PC-9 (cell line): ENCODE results near the gene SLC18A3. TPM values are rescaled to one million over a fixed set of nuclear protein-coding genes. Genes with fewer than 3 reads are reported as not detected.

Experiments used
- BruUV-seq: library from RNA; stranded (reverse); fragments of 400-500 nt; replicated peaks from 2 replicates; lab custom pipeline; 2021; lab: Mats Ljungman, UMichigan
- CTCF ChIA-PET: fragments of 300-600 bp; sonication (Branson Sonifier 250); formaldehyde crosslinking; loops from one replicate; lab custom pipeline; 2022; ENCODE audit warnings: antibody characterized with exemption; lab: Charles Lee
- POLR2A ChIA-PET: fragments of 300-600 bp; sonication (Branson Sonifier 250); formaldehyde crosslinking; loops from one replicate; lab custom pipeline; 2022; ENCODE audit warnings: antibody characterized with exemption; ENCODE audit not compliant: unreplicated experiment; lab: Charles Lee
- DNase-seq, 2 experiments: peaks; one replicate each; pipeline versions ENCODE4 v3.0.0 to v3.0.0-alpha.2; 2015 to 2022; ENCODE audit warnings: mixed read lengths in 1 of 2
- H2AFZ ChIP-seq: fragments of 200-600 bp; sonication (generic); 2 replicates; pipeline ENCODE4 v1.8.1; 2017; ENCODE audit warnings: antibody characterized with exemption
- H3F3A ChIP-seq: fragments of 200-600 bp; sonication (generic); 2 replicates; pipeline ENCODE4 v1.8.1; 2017; ENCODE audit warnings: antibody characterized with exemption, mild to moderate bottlenecking, low read depth; ENCODE audit not compliant: insufficient read depth
- H3K27ac ChIP-seq: fragments of 200-600 bp; sonication (generic); 2 replicates; pipeline ENCODE4 v1.6.1; 2016; ENCODE audit warnings: mixed run types
- H3K27me3 ChIP-seq: fragments of 200-600 bp; sonication (generic); 2 replicates; pipeline ENCODE4 v1.6.1; 2016; ENCODE audit warnings: low read depth, mixed run types; ENCODE audit not compliant: insufficient read depth
- H3K36me3 ChIP-seq: fragments of 200-600 bp; sonication (generic); 2 replicates; pipeline ENCODE4 v1.6.1; 2016; ENCODE audit warnings: low read depth, mixed run types
- H3K4me1 ChIP-seq: fragments of 200-600 bp; sonication (generic); replicated peaks from 2 replicates; pipeline ENCODE4 v1.6.1; 2016; ENCODE audit warnings: mixed run types; ENCODE audit not compliant: insufficient read depth
- H3K4me2 ChIP-seq: fragments of 200-600 bp; sonication (generic); 2 replicates; pipeline ENCODE4 v1.6.1; 2017; ENCODE audit warnings: mixed run types
- H3K4me3 ChIP-seq: fragments of 200-600 bp; sonication (generic); 2 replicates; pipeline ENCODE4 v1.6.1; 2016; ENCODE audit warnings: mixed run types
- H3K79me2 ChIP-seq: fragments of 200-600 bp; sonication (generic); 2 replicates; pipeline ENCODE4 v1.6.1; 2017; ENCODE audit warnings: low read depth, mixed run types
- H3K9me2 ChIP-seq: fragments of 200-600 bp; sonication (generic); 2 replicates; pipeline ENCODE4 v1.8.1; 2017; ENCODE audit warnings: mild to moderate bottlenecking; ENCODE audit not compliant: insufficient read depth
- H3K9me3 ChIP-seq: fragments of 200-600 bp; sonication (generic); 2 replicates; pipeline ENCODE4 v1.8.1; 2016; ENCODE audit warnings: low read depth; ENCODE audit not compliant: insufficient read depth
- H4K20me1 ChIP-seq: fragments of 200-600 bp; sonication (generic); 2 replicates; pipeline ENCODE4 v1.8.1; 2017; ENCODE audit not compliant: insufficient read depth
- EZH2 ChIP-seq: fragments of 200-600 bp; sonication (generic); IDR thresholded peaks from 2 replicates; pipeline ENCODE4 v1.8.0; 2017; ENCODE audit warnings: antibody characterized with exemption, low read depth
- intact Hi-C: fragments of 100-400 bp; cut with micrococcal nuclease; formaldehyde crosslinking; loops from one replicate; pipeline ENCODE4 v1.10.0; 2022; ENCODE audit not compliant: unreplicated experiment
- total RNA-seq: library from RNA; stranded (reverse); gene quantifications from 2 replicates; pipeline ENCODE4 v1.2.3, GENCODE V29; 2021
- TF ChIP-seq, protein P1 (sequence below): fragments of 200-600 bp; sonication (generic); conservative IDR thresholded peaks from 2 replicates; pipeline ENCODE4 v1.6.1; 2017; ENCODE audit warnings: mixed run types, antibody characterized with exemption, mild to moderate bottlenecking, moderate library complexity

Gene SLC18A3
- total RNA-seq, 1 experiment from 2014 or later = not detected

- ChIA-PET CTCF (no interaction called here), POLR2A (no interaction called here)
- Histone ChIP-seq H3K79me2 (no peaks in the 10 kb centered on the region), H3K9me3 (no peaks in the 10 kb centered on the region), H3K9me2 (no peaks in the 10 kb centered on the region), H2AFZ (no peak overlapping the region), H3K27me3 (peaks cover 14% of the 10 kb centered on the region), H3K27ac (no peak overlapping the region), H3F3A (no peaks in the 10 kb centered on the region), H3K36me3 (no peaks in the 10 kb centered on the region), H3K4me2 (no peak overlapping the region), H3K4me1 (no peaks in the 10 kb centered on the region), H4K20me1 (no peaks in the 10 kb centered on the region), H3K4me3 (no peak overlapping the region)
- intact Hi-C loops = no loop called here
- no TSS peak for BruUV-seq
- DNase-seq = no peak
- TF ChIP-seq, protein P1, sequence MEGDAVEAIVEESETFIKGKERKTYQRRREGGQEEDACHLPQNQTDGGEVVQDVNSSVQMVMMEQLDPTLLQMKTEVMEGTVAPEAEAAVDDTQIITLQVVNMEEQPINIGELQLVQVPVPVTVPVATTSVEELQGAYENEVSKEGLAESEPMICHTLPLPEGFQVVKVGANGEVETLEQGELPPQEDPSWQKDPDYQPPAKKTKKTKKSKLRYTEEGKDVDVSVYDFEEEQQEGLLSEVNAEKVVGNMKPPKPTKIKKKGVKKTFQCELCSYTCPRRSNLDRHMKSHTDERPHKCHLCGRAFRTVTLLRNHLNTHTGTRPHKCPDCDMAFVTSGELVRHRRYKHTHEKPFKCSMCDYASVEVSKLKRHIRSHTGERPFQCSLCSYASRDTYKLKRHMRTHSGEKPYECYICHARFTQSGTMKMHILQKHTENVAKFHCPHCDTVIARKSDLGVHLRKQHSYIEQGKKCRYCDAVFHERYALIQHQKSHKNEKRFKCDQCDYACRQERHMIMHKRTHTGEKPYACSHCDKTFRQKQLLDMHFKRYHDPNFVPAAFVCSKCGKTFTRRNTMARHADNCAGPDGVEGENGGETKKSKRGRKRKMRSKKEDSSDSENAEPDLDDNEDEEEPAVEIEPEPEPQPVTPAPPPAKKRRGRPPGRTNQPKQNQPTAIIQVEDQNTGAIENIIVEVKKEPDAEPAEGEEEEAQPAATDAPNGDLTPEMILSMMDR = no peak
- no peak for TF ChIP-seq EZH2
Observed at GRCh38 chr10:49624629-49625028, 14.5 kb downstream of the SLC18A3 start.

DNA sequence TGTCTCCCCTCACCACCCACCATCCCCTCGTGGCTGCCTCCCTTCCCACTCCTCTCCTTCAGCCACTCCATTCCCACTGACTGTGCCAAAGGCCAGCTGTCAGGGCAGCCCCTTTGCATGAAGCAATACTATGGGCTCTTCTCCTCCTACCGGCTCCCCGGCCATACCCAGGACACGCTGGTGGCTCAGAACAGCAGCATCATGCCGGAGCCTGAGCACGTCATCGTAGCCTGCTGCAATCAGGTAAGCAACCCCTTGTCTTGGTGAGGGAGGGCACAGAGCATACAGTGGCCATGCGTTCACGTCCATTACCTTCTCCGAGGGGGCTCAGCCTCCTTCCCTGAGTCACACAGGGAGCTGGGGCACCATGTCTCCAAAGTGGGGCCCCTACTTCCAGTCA is 15.3 kb downstream of the SLC18A3 start:
- H3K27ac ChIP-seq = no peak overlapping the region
- H3K9me3 ChIP-seq = no peaks in the 10 kb centered on the region
- no peaks in the 10 kb centered on the region for H3K36me3 ChIP-seq
- no peaks in the 10 kb centered on the region for H3K79me2 ChIP-seq
- TF ChIP-seq EZH2 = no peak
- TF ChIP-seq, protein P1 = no peak
- BruUV-seq = no TSS peak
- H3F3A ChIP-seq = no peaks in the 10 kb centered on the region
- H2AFZ ChIP-seq = no peak overlapping the region
- H3K27me3 ChIP-seq = peaks cover 9% of the 10 kb centered on the region; the same call in 1 of the 2 replicates
- H3K4me3 ChIP-seq = no peak overlapping the region
- H3K9me2 ChIP-seq = no peaks in the 10 kb centered on the region
- ChIA-PET CTCF (no interaction called here), POLR2A (no interaction called here)
- no peak overlapping the region for H3K4me2 ChIP-seq
- intact Hi-C loops = no loop called here
- H4K20me1 ChIP-seq = no peaks in the 10 kb centered on the region
- DNase-seq = no peak
- no peaks in the 10 kb centered on the region for H3K4me1 ChIP-seq

GRCh38 chr10:49627038-49627437 is 16.9 kb downstream of the SLC18A3 start:
- no peaks in the 10 kb centered on the region for H3F3A ChIP-seq
- ChIA-PET POLR2A (no interaction called here), CTCF (no interaction called here)
- no peak for TF ChIP-seq EZH2
- TF ChIP-seq, protein P1 = no peak
- no peaks in the 10 kb centered on the region for H3K36me3 ChIP-seq
- DNase-seq = no peak
- no peaks in the 10 kb centered on the region for H3K4me1 ChIP-seq
- H4K20me1 ChIP-seq = no peaks in the 10 kb centered on the region
- H3K4me2 ChIP-seq = no peak overlapping the region
- BruUV-seq = no TSS peak
- intact Hi-C loops = no loop called here
- no peaks in the 10 kb centered on the region for H3K27me3 ChIP-seq
- H3K79me2 ChIP-seq = no peaks in the 10 kb centered on the region
- H2AFZ ChIP-seq = no peak overlapping the region
- H3K9me3 ChIP-seq = no peaks in the 10 kb centered on the region
- no peaks in the 10 kb centered on the region for H3K9me2 ChIP-seq
- no peak overlapping the region for H3K27ac ChIP-seq
- no peak overlapping the region for H3K4me3 ChIP-seq
